T-helper 2 cell treated with Interferon-gamma antibody and Interleukin-4, amounts not matched to agents 5 μg/mL and 100 μg/mL, for 36 hours (primary cell): Measurements from ENCODE around the gene CD36.

ENCODE experiments used
- DNase-seq: peaks from one replicate; pipeline ENCODE4 v3.0.0; 2021; ENCODE audit warnings: low spot score
- H3K27ac Mint-ChIP-seq: one replicate; pipeline ENCODE4 v1.8.0; 2021; ENCODE audit warnings: mild to moderate bottlenecking, mixed read lengths
- H3K27me3 Mint-ChIP-seq: one replicate; pipeline ENCODE4 v1.8.0; 2021; ENCODE audit warnings: low read depth, mixed read lengths
- H3K36me3 Mint-ChIP-seq: one replicate; pipeline ENCODE4 v1.8.0; 2021; ENCODE audit warnings: low read depth, mixed read lengths
- H3K4me1 Mint-ChIP-seq: one replicate; pipeline ENCODE4 v1.8.0; 2021; ENCODE audit warnings: low read depth, mixed read lengths
- H3K4me3 Mint-ChIP-seq: one replicate; pipeline ENCODE4 v1.8.0; 2022; ENCODE audit warnings: mild to moderate bottlenecking, moderate library complexity, mixed read lengths
- H3K9me3 Mint-ChIP-seq: one replicate; pipeline ENCODE4 v1.8.0; 2021; ENCODE audit warnings: mixed read lengths

Gene CD36

DNA sequence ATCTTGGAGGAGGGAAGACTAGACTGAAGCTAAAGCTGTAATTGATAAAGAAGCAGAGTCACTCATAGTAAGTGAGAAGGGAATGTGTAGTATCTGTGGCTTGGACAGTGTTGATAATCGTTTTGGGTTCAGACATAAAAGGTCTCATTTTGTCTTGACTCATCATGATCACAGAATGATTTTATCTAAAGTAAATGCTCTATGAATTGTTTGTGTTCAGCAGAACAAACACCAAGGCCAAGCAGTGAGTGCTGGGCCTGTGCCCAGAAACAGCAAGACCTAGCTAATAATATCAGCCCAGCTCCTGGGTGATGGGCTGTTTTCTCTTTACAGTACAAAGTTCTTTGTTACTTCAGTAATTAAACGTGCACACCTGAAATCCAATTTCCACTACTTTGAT, 26.7 kb upstream of the CD36 start:
- Mint-ChIP-seq H3K4me3 (no peak overlapping the region), H3K36me3 (no peaks in the 10 kb centered on the region), H3K27me3 (no peaks in the 10 kb centered on the region), H3K9me3 (no peaks in the 10 kb centered on the region), H3K27ac (no peak overlapping the region), H3K4me1 (no peaks in the 10 kb centered on the region)
- DNase-seq = no peak

DNA sequence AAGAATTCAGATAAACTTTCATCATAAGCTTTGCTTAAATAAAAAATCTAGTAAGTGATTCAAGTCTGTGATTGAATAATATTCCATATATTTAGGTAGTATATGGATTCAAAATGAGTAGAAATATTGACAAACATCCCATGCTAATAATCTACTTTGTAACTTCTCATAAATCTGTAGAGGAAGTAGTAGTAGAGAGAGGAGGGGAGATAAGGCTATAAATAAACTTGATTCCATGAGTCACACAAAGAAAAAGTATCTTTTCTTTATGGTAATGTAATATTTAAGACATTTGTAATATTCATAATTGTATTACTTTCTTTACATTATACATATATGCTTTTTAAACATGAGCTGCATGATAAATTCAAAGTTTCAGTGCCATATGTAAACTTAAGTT, 25.6 kb upstream of the CD36 start:
- no peak overlapping the region for H3K4me3 Mint-ChIP-seq
- H3K4me1 Mint-ChIP-seq = no peaks in the 10 kb centered on the region
- no peaks in the 10 kb centered on the region for H3K27me3 Mint-ChIP-seq
- DNase-seq = no peak
- no peak overlapping the region for H3K27ac Mint-ChIP-seq
- H3K36me3 Mint-ChIP-seq = no peaks in the 10 kb centered on the region
- no peaks in the 10 kb centered on the region for H3K9me3 Mint-ChIP-seq

DNA sequence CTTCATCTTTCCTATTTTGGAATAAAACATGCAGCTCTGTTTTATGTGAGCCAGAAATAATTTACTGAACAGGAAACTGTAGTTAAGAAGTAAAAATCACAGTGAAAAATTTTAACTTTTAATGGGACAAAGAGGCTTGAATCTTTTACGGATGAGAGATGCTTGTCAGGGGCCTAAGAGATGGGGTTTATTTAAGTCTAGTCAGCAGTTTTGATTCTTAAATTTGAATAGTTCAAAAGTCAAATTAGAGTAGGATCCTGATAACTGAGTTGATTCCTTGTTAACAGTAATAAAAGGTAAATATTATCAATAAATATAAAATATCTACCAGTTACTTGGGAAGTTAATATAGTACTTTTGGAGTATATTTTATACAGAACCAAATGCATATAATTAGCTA, 24.9 kb upstream of the CD36 start:
- Mint-ChIP-seq H3K36me3 (no peaks in the 10 kb centered on the region), H3K4me1 (no peaks in the 10 kb centered on the region), H3K4me3 (no peak overlapping the region), H3K27me3 (no peaks in the 10 kb centered on the region), H3K9me3 (no peaks in the 10 kb centered on the region), H3K27ac (no peak overlapping the region)
- no peak for DNase-seq

- H3K9me3 Mint-ChIP-seq = no peaks in the 10 kb centered on the region
- no peak overlapping the region for H3K27ac Mint-ChIP-seq
- no peak overlapping the region for H3K4me3 Mint-ChIP-seq
- no peak for DNase-seq
- H3K36me3 Mint-ChIP-seq = no peaks in the 10 kb centered on the region
- H3K27me3 Mint-ChIP-seq = no peaks in the 10 kb centered on the region
- no peaks in the 10 kb centered on the region for H3K4me1 Mint-ChIP-seq
Measured at GRCh38 chr7:80614851-80615271, 23.6 kb upstream of the CD36 start.

DNA sequence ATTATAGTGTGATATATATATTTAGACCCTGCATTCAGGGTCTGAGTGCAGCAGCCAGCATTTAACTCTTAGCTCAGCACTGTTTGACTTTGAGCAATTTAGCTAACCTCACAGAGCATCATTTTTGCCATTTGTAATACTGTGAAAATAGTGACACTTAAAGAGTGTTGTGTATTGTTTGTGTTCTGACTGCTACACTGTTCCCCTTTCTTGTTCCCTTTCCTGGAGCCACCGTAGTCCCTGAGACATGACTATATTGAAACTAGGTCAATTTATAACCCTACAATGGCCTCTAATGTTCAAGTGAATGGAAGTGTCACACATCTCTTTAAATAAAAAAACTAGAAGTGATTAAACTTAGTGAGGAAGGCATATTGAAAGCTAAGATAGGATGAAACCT, 20.3 kb upstream of the CD36 start:
- no peaks in the 10 kb centered on the region for H3K9me3 Mint-ChIP-seq
- no peak overlapping the region for H3K27ac Mint-ChIP-seq
- no peaks in the 10 kb centered on the region for H3K27me3 Mint-ChIP-seq
- no peak for DNase-seq
- no peaks in the 10 kb centered on the region for H3K36me3 Mint-ChIP-seq
- H3K4me1 Mint-ChIP-seq = no peaks in the 10 kb centered on the region
- no peak overlapping the region for H3K4me3 Mint-ChIP-seq

- Mint-ChIP-seq H3K27ac (no peak overlapping the region), H3K9me3 (no peaks in the 10 kb centered on the region), H3K4me3 (no peak overlapping the region), H3K36me3 (no peaks in the 10 kb centered on the region), H3K4me1 (no peaks in the 10 kb centered on the region), H3K27me3 (no peaks in the 10 kb centered on the region)
- DNase-seq = no peak
Measured at GRCh38 chr7:80619741-80620140, 18.7 kb upstream of the CD36 start.

DNA sequence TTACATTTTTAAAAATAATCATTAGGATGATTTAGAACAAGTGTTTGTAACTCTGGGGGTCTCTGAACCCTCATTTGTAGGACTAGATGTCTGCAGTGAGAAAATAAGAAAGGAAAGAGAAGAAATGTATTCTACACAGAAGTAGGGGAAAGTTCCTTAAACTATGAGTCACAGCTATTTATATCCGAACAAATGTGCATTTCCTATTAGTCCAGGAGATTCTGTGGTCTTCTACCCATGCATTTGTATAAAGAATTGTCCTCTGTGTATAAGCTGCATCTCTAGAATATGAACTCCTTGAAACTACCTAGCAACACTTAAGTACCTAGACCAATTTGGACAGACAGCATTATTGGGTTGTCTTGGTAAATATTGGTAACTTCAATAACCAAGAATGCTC, 15.9 kb upstream of the CD36 start:
- Mint-ChIP-seq H3K4me1 (no peaks in the 10 kb centered on the region), H3K4me3 (no peak overlapping the region), H3K27me3 (no peaks in the 10 kb centered on the region), H3K27ac (no peak overlapping the region), H3K9me3 (no peaks in the 10 kb centered on the region), H3K36me3 (no peaks in the 10 kb centered on the region)
- no peak for DNase-seq

- H3K4me1 Mint-ChIP-seq = no peaks in the 10 kb centered on the region
- no peaks in the 10 kb centered on the region for H3K27me3 Mint-ChIP-seq
- DNase-seq = no peak
- H3K4me3 Mint-ChIP-seq = no peak overlapping the region
- H3K36me3 Mint-ChIP-seq = no peaks in the 10 kb centered on the region
- no peak overlapping the region for H3K27ac Mint-ChIP-seq
- no peaks in the 10 kb centered on the region for H3K9me3 Mint-ChIP-seq
Measured at GRCh38 chr7:80623503-80624252, 14.8 kb upstream of the CD36 start.

DNA sequence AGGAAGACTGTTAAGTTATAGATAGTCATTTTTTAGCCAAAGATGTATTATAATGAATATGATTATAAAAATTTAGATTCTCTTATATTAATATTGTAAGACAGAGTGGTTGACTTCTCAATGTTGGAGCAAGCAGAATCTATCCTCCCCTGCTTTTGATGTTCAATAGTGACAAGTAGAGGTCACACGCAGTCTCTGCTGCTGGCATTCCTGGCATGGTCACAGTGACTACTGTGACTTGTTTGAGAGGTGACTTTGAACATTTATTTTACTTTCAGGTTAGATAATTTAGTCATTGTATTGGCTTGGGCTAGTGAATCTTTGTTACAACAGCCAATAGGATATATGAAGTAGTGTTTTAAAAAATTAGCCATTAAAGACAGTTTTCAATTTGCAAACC, 13.7 kb upstream of the CD36 start:
- no peaks in the 10 kb centered on the region for H3K9me3 Mint-ChIP-seq

GRCh38 chr7:80629023-80629422, 9.4 kb upstream of the CD36 start:
- Mint-ChIP-seq H3K36me3 (no peaks in the 10 kb centered on the region), H3K27me3 (no peaks in the 10 kb centered on the region), H3K9me3 (no peaks in the 10 kb centered on the region), H3K27ac (no peak overlapping the region), H3K4me1 (no peaks in the 10 kb centered on the region), H3K4me3 (no peak overlapping the region)
- DNase-seq = no peak

More for the DNA sequence above, 13.7 kb upstream of the CD36 start:
- Mint-ChIP-seq H3K4me1 (no peaks in the 10 kb centered on the region), H3K36me3 (no peaks in the 10 kb centered on the region), H3K4me3 (no peak overlapping the region), H3K27ac (no peak overlapping the region), H3K27me3 (no peaks in the 10 kb centered on the region)
- DNase-seq = no peak

GRCh38 chr7:80630608-80631405, 7.6 kb upstream of the CD36 start:
- Mint-ChIP-seq H3K4me3 (no peak overlapping the region), H3K36me3 (no peaks in the 10 kb centered on the region)

GRCh38 chr7:80631421-80631820, 7.0 kb upstream of the CD36 start:
- no peak overlapping the region for H3K27ac Mint-ChIP-seq
- no peaks in the 10 kb centered on the region for H3K4me1 Mint-ChIP-seq
- H3K9me3 Mint-ChIP-seq = no peaks in the 10 kb centered on the region
- no peak overlapping the region for H3K4me3 Mint-ChIP-seq
- no peaks in the 10 kb centered on the region for H3K27me3 Mint-ChIP-seq
- H3K36me3 Mint-ChIP-seq = no peaks in the 10 kb centered on the region
- no peak for DNase-seq

More at GRCh38 chr7:80630608-80631405, 7.6 kb upstream of the CD36 start:
- Mint-ChIP-seq H3K27ac (no peak overlapping the region), H3K27me3 (no peaks in the 10 kb centered on the region), H3K9me3 (no peaks in the 10 kb centered on the region), H3K4me1 (no peaks in the 10 kb centered on the region)
- DNase-seq = no peak

GRCh38 chr7:80632139-80632538, 6.3 kb upstream of the CD36 start:
- H3K27me3 Mint-ChIP-seq = no peaks in the 10 kb centered on the region
- no peaks in the 10 kb centered on the region for H3K9me3 Mint-ChIP-seq
- H3K36me3 Mint-ChIP-seq = no peaks in the 10 kb centered on the region
- no peak for DNase-seq
- no peak overlapping the region for H3K27ac Mint-ChIP-seq
- H3K4me1 Mint-ChIP-seq = no peaks in the 10 kb centered on the region
- no peak overlapping the region for H3K4me3 Mint-ChIP-seq

DNA sequence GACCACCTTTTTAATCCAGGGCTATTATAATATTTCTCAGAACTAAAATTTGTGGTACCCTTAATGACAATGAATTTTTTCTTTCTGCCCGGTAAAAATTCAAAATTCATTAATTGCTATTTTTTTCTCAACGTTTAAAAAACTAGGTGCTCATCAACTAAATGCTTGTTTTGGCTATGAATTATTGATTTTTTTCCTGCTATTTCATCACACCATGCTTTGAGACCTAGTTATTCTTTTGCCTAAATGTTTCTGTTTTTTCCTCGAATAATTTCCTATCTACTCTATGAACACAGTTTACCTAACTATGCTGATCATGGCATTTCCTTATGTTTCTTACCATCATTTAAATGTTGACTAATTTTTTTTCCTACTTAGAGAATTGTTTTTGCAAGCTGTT, 5.6 kb upstream of the CD36 start:
- H3K36me3 Mint-ChIP-seq = no peaks in the 10 kb centered on the region
- H3K27me3 Mint-ChIP-seq = no peaks in the 10 kb centered on the region
- H3K27ac Mint-ChIP-seq = no peak overlapping the region
- H3K9me3 Mint-ChIP-seq = no peaks in the 10 kb centered on the region
- DNase-seq = no peak
- no peak overlapping the region for H3K4me3 Mint-ChIP-seq
- no peaks in the 10 kb centered on the region for H3K4me1 Mint-ChIP-seq
